ENCODE measurements around the gene CLEC11A.

The CLEC11A gene

GRCh38 chr19:50723735-50724521, 764 bp downstream of the CLEC11A start:
- TF ChIP-seq FOXA1 (IDR thresholded peaks at IDR 0.05) (no peak), L3MBTL2 (conservative IDR thresholded peaks at IDR 0.05) (peak; percentile 65; the same call in 1 of the 2 replicates), ZNF384 (IDR thresholded peaks at IDR 0.05) (no peak), SP1 (IDR thresholded peaks at IDR 0.05) (no peak), PKNOX1 (IDR thresholded peaks at IDR 0.05) (no peak), FOXM1 (IDR thresholded peaks at IDR 0.05; ENCODE audit: borderline replicate concordance) (no peak), SUZ12 (IDR thresholded peaks at IDR 0.05) (no peak), TARDBP (IDR thresholded peaks at IDR 0.05) (no peak), NFRKB (IDR thresholded peaks at IDR 0.05) (no peak)
- DNase-seq (ENCODE audit: extremely low spot score), result no peak
- ChIA-PET POLR2A (interaction anchor here (1.0 to 2.5 kb wide), 10 partner anchors 10 to 395 kb away, joined by 3 to 12 read pairs (median 6); partner anchors contain the start of gene KCNC3), CTCF (interaction anchor here (0.6 to 1.9 kb wide), 8 partner anchors 11 to 239 kb away, joined by 3 to 10 read pairs (median 5); no protein-coding TSS in a partner anchor)

DNA sequence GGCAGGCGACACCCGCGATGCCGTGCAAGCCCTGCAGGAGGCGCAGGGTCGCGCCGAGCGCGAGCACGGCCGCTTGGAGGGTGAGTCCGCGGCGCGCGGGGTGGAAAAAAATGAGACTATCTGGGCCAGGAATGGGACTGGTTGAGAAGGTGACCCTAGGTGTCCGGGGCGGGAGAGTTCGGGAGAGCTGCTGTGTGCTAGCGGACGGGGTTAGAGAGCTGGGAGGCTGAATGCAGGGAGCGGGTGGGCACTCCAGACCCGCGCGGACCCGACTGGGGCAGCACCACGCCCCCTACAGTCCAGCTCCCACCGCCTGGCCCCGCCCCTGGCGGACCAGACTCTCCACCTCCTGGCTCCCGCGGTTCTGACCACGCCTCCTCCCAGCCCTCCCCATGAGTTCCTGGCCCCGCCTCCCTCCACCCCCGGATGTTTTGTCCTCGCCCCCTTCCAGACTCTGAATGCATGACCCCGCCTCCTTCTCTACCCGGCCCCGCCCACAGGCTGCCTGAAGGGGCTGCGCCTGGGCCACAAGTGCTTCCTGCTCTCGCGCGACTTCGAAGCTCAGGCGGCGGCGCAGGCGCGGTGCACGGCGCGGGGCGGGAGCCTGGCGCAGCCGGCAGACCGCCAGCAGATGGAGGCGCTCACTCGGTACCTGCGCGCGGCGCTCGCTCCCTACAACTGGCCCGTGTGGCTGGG, 1.5 kb downstream of the CLEC11A start:
- CTCF ChIA-PET, result interaction anchor here (0.6 to 1.9 kb wide), 13 partner anchors 10 to 239 kb away, joined by 3 to 10 read pairs (median 4); no protein-coding TSS in a partner anchor
- POLR2A ChIA-PET, result interaction anchor here (0.5 to 2.5 kb wide), 20 partner anchors 9 to 396 kb away, joined by 3 to 12 read pairs (median 4); partner anchors contain the start of gene KCNC3
- peak; percentile 99 for DNase-seq (ENCODE audit: extremely low spot score)
- TF ChIP-seq NFRKB (IDR thresholded peaks at IDR 0.05), result no peak
- TF ChIP-seq FOXA1 (IDR thresholded peaks at IDR 0.05), result no peak
- TF ChIP-seq ELF4 (IDR thresholded peaks at IDR 0.05), result peak; percentile 51; the same call in 1 of the 2 replicates
- TF ChIP-seq FOXM1 (IDR thresholded peaks at IDR 0.05; ENCODE audit: borderline replicate concordance), result no peak
- no peak for TF ChIP-seq CTBP1 (IDR thresholded peaks at IDR 0.05; ENCODE audit: borderline replicate concordance)
- TF ChIP-seq BHLHE40 (IDR thresholded peaks at IDR 0.05; ENCODE audit: borderline replicate concordance), result no peak

- ChIA-PET POLR2A (interaction anchor here (0.7 to 2.5 kb wide), 17 partner anchors 9 to 213 kb away, joined by 3 to 12 read pairs (median 4); no protein-coding TSS in a partner anchor), CTCF (interaction anchor here (0.6 to 1.9 kb wide), 10 partner anchors 9 to 79 kb away, joined by 3 to 10 read pairs (median 5); no protein-coding TSS in a partner anchor)
- TF ChIP-seq CTBP1 (IDR thresholded peaks at IDR 0.05; ENCODE audit: borderline replicate concordance), result no peak
- peak; percentile 87 for TF ChIP-seq L3MBTL2 (conservative IDR thresholded peaks at IDR 0.05)
- no peak for DNase-seq (ENCODE audit: extremely low spot score)
These were observed 2.2 kb downstream of the CLEC11A start for GRCh38 chr19:50725218-50725910.

GRCh38 chr19:50725911-50726230, 2.7 kb downstream of the CLEC11A start:
- TF ChIP-seq ZNF384 (IDR thresholded peaks at IDR 0.05) (no peak), TARDBP (IDR thresholded peaks at IDR 0.05) (no peak), HDGF (IDR thresholded peaks at IDR 0.05; ENCODE audit: borderline replicate concordance) (no peak), ELF4 (IDR thresholded peaks at IDR 0.05) (no peak), SP1 (IDR thresholded peaks at IDR 0.05) (no peak), ARNT (IDR thresholded peaks at IDR 0.05) (no peak), CTBP1 (IDR thresholded peaks at IDR 0.05; ENCODE audit: borderline replicate concordance) (no peak), L3MBTL2 (conservative IDR thresholded peaks at IDR 0.05) (no peak), FOXM1 (IDR thresholded peaks at IDR 0.05; ENCODE audit: borderline replicate concordance) (no peak), NFRKB (IDR thresholded peaks at IDR 0.05) (no peak), BHLHE40 (IDR thresholded peaks at IDR 0.05; ENCODE audit: borderline replicate concordance) (no peak), FOXA1 (IDR thresholded peaks at IDR 0.05) (no peak), SUZ12 (IDR thresholded peaks at IDR 0.05) (no peak), LEF1 (IDR thresholded peaks at IDR 0.05; ENCODE audit: borderline replicate concordance) (no peak), FOXK2 (IDR thresholded peaks at IDR 0.05) (no peak), PKNOX1 (IDR thresholded peaks at IDR 0.05) (no peak)
- CTCF ChIA-PET, result no interaction called here
- POLR2A ChIA-PET, result interaction anchor here (0.8 kb wide), 1 partner anchor 214 kb away, joined by 3 read pairs; the partner anchor contains the start of gene JOSD2
- no peak for DNase-seq (ENCODE audit: extremely low spot score)

DNA sequence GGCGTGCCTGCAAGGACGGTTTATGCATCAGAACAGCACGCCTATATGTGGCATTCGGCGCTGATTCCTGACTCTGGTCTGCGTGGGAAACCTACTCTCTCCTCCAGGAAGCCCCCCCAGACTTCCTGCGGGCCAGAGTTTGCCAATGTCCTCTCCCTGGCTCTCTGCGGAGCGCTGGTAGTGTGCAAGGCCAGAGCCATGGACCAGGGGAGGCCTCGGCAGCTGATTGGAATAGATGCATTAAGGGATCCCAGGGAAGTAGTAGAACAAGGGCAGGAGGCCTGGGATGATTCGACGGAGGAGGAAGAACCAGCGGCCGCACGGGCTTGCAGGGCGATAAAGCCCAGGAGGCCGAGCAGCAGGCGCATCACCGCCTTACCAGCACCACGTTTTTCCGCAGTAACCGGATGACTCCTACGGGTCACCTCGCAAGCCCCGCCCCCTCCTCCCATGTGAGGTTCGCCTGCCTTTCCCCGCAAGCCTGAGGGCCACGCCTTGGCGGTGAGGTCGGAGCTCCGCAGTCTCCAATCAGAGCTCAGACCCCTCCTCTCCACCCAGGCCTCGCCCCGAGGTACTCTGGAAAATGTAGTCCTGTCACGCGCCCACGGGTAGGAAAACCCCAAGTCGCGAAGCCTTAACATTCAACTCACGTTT, 5.0 kb downstream of the CLEC11A start:
- no peak for TF ChIP-seq NFRKB (IDR thresholded peaks at IDR 0.05)
- 0 out of 2 replicates have a peak, but pooled peaks have one; percentile 18 for TF ChIP-seq HDGF (IDR thresholded peaks at IDR 0.05; ENCODE audit: borderline replicate concordance)
- TF ChIP-seq PKNOX1 (IDR thresholded peaks at IDR 0.05), result no peak
- no peak for TF ChIP-seq FOXM1 (IDR thresholded peaks at IDR 0.05; ENCODE audit: borderline replicate concordance)
- TF ChIP-seq SUZ12 (IDR thresholded peaks at IDR 0.05), result no peak
- no peak for TF ChIP-seq BHLHE40 (IDR thresholded peaks at IDR 0.05; ENCODE audit: borderline replicate concordance)
- TF ChIP-seq L3MBTL2 (conservative IDR thresholded peaks at IDR 0.05), result peak; percentile 74
- DNase-seq (ENCODE audit: extremely low spot score), result peak; percentile 91
- ChIA-PET POLR2A (interaction anchor here (0.5 to 1.6 kb wide), 8 partner anchors 8 to 416 kb away, joined by 3 to 8 read pairs (median 3); partner anchors contain the start of genes JOSD2 and SHANK1), CTCF (no interaction called here)

All from HEK293T (cell line).